Brain microvascular endothelial cell (primary cell): ENCODE measurements around the gene ALK.

ENCODE experiments used
- DNase-seq: peaks from one replicate; pipeline ENCODE4 v3.0.0-alpha.2; 2020
- H3K27ac ChIP-seq: fragments of 250-450 bp; sonication (Bioruptor Pico); 2 replicates; pipeline ENCODE4 v1.5.1; 2020; ENCODE audit warnings: mild to moderate bottlenecking, moderate library complexity
- H3K27me3 ChIP-seq: fragments of 250-450 bp; sonication (Bioruptor Pico); replicated peaks from 2 replicates; pipeline ENCODE4 v1.5.1; 2020; ENCODE audit warnings: mild to moderate bottlenecking
- H3K36me3 ChIP-seq: fragments of 250-450 bp; sonication (Bioruptor Pico); replicated peaks from 2 replicates; pipeline ENCODE4 v1.5.1; 2020; ENCODE audit warnings: mild to moderate bottlenecking
- H3K4me3 ChIP-seq: 2 replicates; pipeline ENCODE4 v1.5.1; 2011; ENCODE audit warnings: low read depth, mild to moderate bottlenecking, control low read depth, low read length, moderate library complexity
- in situ Hi-C: cut with HindIII; loops from 2 replicates; pipeline ENCODE4 v1.10.0; 2017; ENCODE audit warnings: low sequenced_read_pairs, low pct_ligation_motif_present
- TF ChIP-seq, protein P1 (sequence below): IDR thresholded peaks from 2 replicates; pipeline ENCODE4 v1.5.1; 2011; ENCODE audit warnings: low read depth, mild to moderate bottlenecking, moderate library complexity, low read length, control low read depth, inconsistent platforms; ENCODE audit errors: missing control alignments

ALK gene

DNA sequence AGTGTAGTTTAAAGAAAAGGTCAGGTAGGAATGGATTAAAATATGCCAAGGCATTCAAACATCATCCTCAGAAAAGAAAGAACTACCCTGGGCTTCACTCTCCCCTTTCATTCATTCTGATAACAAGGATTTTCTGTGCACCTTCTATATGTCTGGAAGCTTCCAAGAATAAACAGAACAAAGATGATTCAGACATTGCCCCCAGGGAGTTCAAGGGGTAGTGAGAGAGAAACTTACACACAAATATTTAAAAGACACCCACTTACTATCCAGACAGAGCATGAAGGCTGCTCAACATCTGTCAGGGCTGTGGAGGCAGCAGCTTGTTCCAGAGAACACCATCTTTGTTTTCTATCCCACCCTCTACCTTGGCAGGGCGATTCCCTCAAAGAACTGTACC, 140.5 kb downstream of the ALK start:
- H3K27me3 ChIP-seq = no peaks in the 10 kb centered on the region
- in situ Hi-C loops = no loop called here
- no peak overlapping the region for H3K4me3 ChIP-seq
- TF ChIP-seq, protein P1, sequence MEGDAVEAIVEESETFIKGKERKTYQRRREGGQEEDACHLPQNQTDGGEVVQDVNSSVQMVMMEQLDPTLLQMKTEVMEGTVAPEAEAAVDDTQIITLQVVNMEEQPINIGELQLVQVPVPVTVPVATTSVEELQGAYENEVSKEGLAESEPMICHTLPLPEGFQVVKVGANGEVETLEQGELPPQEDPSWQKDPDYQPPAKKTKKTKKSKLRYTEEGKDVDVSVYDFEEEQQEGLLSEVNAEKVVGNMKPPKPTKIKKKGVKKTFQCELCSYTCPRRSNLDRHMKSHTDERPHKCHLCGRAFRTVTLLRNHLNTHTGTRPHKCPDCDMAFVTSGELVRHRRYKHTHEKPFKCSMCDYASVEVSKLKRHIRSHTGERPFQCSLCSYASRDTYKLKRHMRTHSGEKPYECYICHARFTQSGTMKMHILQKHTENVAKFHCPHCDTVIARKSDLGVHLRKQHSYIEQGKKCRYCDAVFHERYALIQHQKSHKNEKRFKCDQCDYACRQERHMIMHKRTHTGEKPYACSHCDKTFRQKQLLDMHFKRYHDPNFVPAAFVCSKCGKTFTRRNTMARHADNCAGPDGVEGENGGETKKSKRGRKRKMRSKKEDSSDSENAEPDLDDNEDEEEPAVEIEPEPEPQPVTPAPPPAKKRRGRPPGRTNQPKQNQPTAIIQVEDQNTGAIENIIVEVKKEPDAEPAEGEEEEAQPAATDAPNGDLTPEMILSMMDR = no peak
- no peak overlapping the region for H3K27ac ChIP-seq
- no peaks in the 10 kb centered on the region for H3K36me3 ChIP-seq
- DNase-seq = no peak

DNA sequence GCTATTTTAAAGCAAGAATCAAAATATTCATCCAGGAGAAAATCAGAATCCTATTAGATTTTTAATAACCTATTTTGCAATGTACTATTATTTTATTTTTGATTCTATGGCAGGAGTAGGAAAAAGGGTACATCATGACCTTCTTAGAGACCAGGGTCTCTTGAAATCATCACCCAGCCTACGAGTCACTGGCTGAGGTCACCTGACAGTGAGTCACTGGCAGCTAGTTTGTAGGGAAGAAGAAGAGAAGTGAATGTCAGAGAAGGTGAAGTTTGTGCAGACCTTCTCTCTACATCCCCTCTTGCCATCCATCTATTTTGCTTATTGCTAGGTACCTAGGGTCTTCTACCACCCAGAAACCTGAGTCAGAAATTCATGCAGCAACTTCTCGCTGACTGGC, 144.2 kb downstream of the ALK start:
- no peak overlapping the region for H3K4me3 ChIP-seq
- H3K27me3 ChIP-seq = no peaks in the 10 kb centered on the region
- no peaks in the 10 kb centered on the region for H3K36me3 ChIP-seq
- DNase-seq = no peak
- TF ChIP-seq, protein P1 = no peak
- in situ Hi-C loops = no loop called here
- H3K27ac ChIP-seq = no peak overlapping the region

DNA sequence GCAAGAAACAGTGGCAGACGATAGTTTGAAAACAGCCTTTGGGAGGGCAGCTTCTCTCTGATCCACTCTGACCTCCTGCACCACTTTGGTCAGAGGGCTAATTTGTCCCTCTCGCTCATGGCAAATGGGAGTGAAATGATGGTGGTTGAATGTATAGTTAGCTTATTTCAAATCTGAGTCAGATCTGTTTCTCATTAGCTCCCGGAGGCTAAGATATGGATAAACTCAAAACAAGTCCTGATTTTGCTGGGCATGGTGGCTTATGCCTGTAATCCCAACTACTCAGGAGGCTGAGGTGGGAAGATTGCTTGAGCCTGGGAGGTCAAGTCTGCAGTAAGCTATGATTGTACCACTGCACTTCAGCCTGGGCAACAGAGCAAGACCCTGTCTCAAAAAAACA, 145.0 kb downstream of the ALK start:
- Histone ChIP-seq H3K36me3 (no peaks in the 10 kb centered on the region), H3K27ac (no peak overlapping the region), H3K27me3 (no peaks in the 10 kb centered on the region), H3K4me3 (no peak overlapping the region)
- TF ChIP-seq, protein P1 = no peak
- in situ Hi-C loops = no loop called here
- no peak for DNase-seq

GRCh38 chr2:29775937-29776336, 145.4 kb downstream of the ALK start:
- DNase-seq = no peak
- no peaks in the 10 kb centered on the region for H3K36me3 ChIP-seq
- TF ChIP-seq, protein P1 = no peak
- H3K4me3 ChIP-seq = no peak overlapping the region
- H3K27ac ChIP-seq = no peak overlapping the region
- in situ Hi-C loops = no loop called here
- no peaks in the 10 kb centered on the region for H3K27me3 ChIP-seq

- H3K27me3 ChIP-seq = no peaks in the 10 kb centered on the region
- DNase-seq = no peak
- H3K27ac ChIP-seq = no peak overlapping the region
- in situ Hi-C loops = no loop called here
- TF ChIP-seq, protein P1 = no peak
- H3K4me3 ChIP-seq = no peak overlapping the region
- H3K36me3 ChIP-seq = no peaks in the 10 kb centered on the region
Measured at GRCh38 chr2:29774624-29775023, 146.8 kb downstream of the ALK start.

DNA sequence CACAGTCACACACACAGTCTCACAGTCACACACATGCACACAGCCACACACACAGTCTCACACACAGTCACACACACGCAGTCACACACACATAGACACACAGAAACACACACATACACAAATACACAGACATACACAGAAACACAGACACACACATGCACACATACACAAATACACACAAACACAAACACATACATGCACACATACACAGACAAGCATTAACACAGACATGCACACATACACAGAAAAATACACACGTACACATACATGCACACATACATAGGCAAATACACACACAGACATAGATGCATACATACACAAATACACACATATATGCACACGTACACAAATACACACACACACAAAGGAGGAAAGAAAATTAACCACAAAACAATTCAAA, 150.5 kb downstream of the ALK start:
- in situ Hi-C loops = no loop called here
- H3K27ac ChIP-seq = no peak overlapping the region
- no peaks in the 10 kb centered on the region for H3K36me3 ChIP-seq
- H3K4me3 ChIP-seq = no peak overlapping the region
- no peak for DNase-seq
- no peaks in the 10 kb centered on the region for H3K27me3 ChIP-seq
- TF ChIP-seq, protein P1 = no peak
